ENCODE measurements around the gene MYL6. TPM values are rescaled to one million over a fixed set of nuclear protein-coding genes. Genes with fewer than 3 reads are reported as not detected.
A peak's percentile ranks its signal among the peaks of the same experiment; 100 is the strongest.
"Not testable (repeated sequence)": the region's sequence is repeated elsewhere in the genome, so short reads cannot be mapped to it uniquely, and the experiment has no call there.

The MYL6 gene
- total RNA-seq = 1,051 and 1,067 TPM in 2 replicates

- H3K36me3 Mint-ChIP-seq (ENCODE audit: low read depth) = peaks cover 68% of the 10 kb centered on the region
- H3K27me3 Mint-ChIP-seq (ENCODE audit: low read depth) = no peaks in the 10 kb centered on the region
- peak within 1 kb of the TSS; percentile 91 for H3K27ac Mint-ChIP-seq
- DNase-seq (ENCODE audit: low spot score) = peak; percentile 92
- intact Hi-C loops (cut with micrococcal nuclease) = loop anchor here (1.0 to 5.0 kb wide), 4 partner anchors 31 to 954 kb away; partner anchors contain the start of genes SMARCC2, STAT6 and ZC3H10
- H3K4me1 Mint-ChIP-seq (ENCODE audit: low read depth) = peaks cover 54% of the 10 kb centered on the region
- H3K4me3 Mint-ChIP-seq (ENCODE audit: low read depth) = peak within 1 kb of the TSS; percentile 97
- no peaks in the 10 kb centered on the region for H3K9me3 Mint-ChIP-seq
These were observed at the start of gene MYL6 for GRCh38 chr12:56158029-56158925. MYL6 (plus strand) TSS chr12:56158359; CDS start chr12:56158402, 43 bp downstream.

- Mint-ChIP-seq H3K27ac (no peak overlapping the region), H3K4me1 (ENCODE audit: low read depth) (peaks cover 28% of the 10 kb centered on the region), H3K4me3 (ENCODE audit: low read depth) (no peak overlapping the region), H3K9me3 (no peaks in the 10 kb centered on the region), H3K27me3 (ENCODE audit: low read depth) (no peaks in the 10 kb centered on the region), H3K36me3 (ENCODE audit: low read depth) (peaks cover 88% of the 10 kb centered on the region)
- intact Hi-C loops (cut with micrococcal nuclease) = no loop called here
- no peak for DNase-seq (ENCODE audit: low spot score)
These were observed 47.6 kb upstream of the MYL6 start for GRCh38 chr12:56110571-56110970.

GRCh38 chr12:56114084-56114483, 44.1 kb upstream of the MYL6 start:
- Mint-ChIP-seq H3K9me3 (no peaks in the 10 kb centered on the region), H3K27me3 (ENCODE audit: low read depth) (no peaks in the 10 kb centered on the region), H3K36me3 (ENCODE audit: low read depth) (peaks cover 69% of the 10 kb centered on the region), H3K4me3 (ENCODE audit: low read depth) (no peak overlapping the region), H3K4me1 (ENCODE audit: low read depth) (peaks cover 16% of the 10 kb centered on the region), H3K27ac (peak overlapping the region; percentile 11)
- intact Hi-C loops (cut with micrococcal nuclease) = no loop called here
- DNase-seq (ENCODE audit: low spot score) = no peak

GRCh38 chr12:56115329-56115728, 42.8 kb upstream of the MYL6 start:
- H3K27me3 Mint-ChIP-seq (ENCODE audit: low read depth) = no peaks in the 10 kb centered on the region
- peak overlapping the region; percentile 99 for H3K4me3 Mint-ChIP-seq (ENCODE audit: low read depth)
- intact Hi-C loops (cut with micrococcal nuclease) = loop anchor here (5.0 kb wide), 5 partner anchors 118 to 517 kb away; partner anchors contain the start of genes ANKRD52, BAZ2A, CNPY2 and SUOX
- DNase-seq (ENCODE audit: low spot score) = no peak
- peaks cover 27% of the 10 kb centered on the region for H3K4me1 Mint-ChIP-seq (ENCODE audit: low read depth)
- peaks cover 57% of the 10 kb centered on the region for H3K36me3 Mint-ChIP-seq (ENCODE audit: low read depth)
- H3K9me3 Mint-ChIP-seq = no peaks in the 10 kb centered on the region
- peak overlapping the region; percentile 99 for H3K27ac Mint-ChIP-seq

- Mint-ChIP-seq H3K27me3 (ENCODE audit: low read depth) (no peaks in the 10 kb centered on the region), H3K36me3 (ENCODE audit: low read depth) (peaks cover 57% of the 10 kb centered on the region), H3K27ac (peak within 1 kb of the TSS; percentile 99), H3K4me1 (ENCODE audit: low read depth) (peaks cover 27% of the 10 kb centered on the region), H3K4me3 (ENCODE audit: low read depth) (peak within 1 kb of the TSS; percentile 99), H3K9me3 (no peaks in the 10 kb centered on the region)
- intact Hi-C loops (cut with micrococcal nuclease) = loop anchor here (1.0 to 5.0 kb wide), 7 partner anchors 12 to 516 kb away; partner anchors contain the start of genes ANKRD52, BAZ2A, CNPY2 and PA2G4
- DNase-seq (ENCODE audit: low spot score) = peak; percentile 91
These were observed 41.7 kb upstream of the MYL6 start, which contains the start of gene RPL41 for GRCh38 chr12:56116267-56117081. RPL41 (plus strand) TSS chr12:56116633.

GRCh38 chr12:56117082-56117706, 41.0 kb upstream of the MYL6 start:
- not testable (repeated sequence) for H3K27me3 Mint-ChIP-seq (ENCODE audit: low read depth); H3K9me3 Mint-ChIP-seq; DNase-seq (ENCODE audit: low spot score)
- Mint-ChIP-seq H3K4me1 (ENCODE audit: low read depth) (peaks cover 27% of the 10 kb centered on the region), H3K4me3 (ENCODE audit: low read depth) (peak overlapping the region; percentile 99), H3K36me3 (ENCODE audit: low read depth) (peaks cover 61% of the 10 kb centered on the region), H3K27ac (peak overlapping the region; percentile 99)
- intact Hi-C loops (cut with micrococcal nuclease) = loop anchor here (2.0 to 5.0 kb wide), 6 partner anchors 76 to 515 kb away; partner anchors contain the start of genes ANKRD52, BAZ2A, CNPY2 and RPS26

GRCh38 chr12:56117778-56118687, 40.1 kb upstream of the MYL6 start, which contains the start of gene ZC3H10:
ZC3H10 (plus strand) TSS chr12:56118266; CDS start chr12:56120563, 2,297 bp downstream.
- H3K27ac Mint-ChIP-seq = peak within 1 kb of the TSS; percentile 99
- intact Hi-C loops (cut with micrococcal nuclease) = loop anchor here (1.0 to 5.0 kb wide), 13 partner anchors 8 to 514 kb away; partner anchors contain the start of genes ANKRD52, BAZ2A, CNPY2 and MYL6
- no peaks in the 10 kb centered on the region for H3K9me3 Mint-ChIP-seq
- peaks cover 58% of the 10 kb centered on the region for H3K36me3 Mint-ChIP-seq (ENCODE audit: low read depth)
- H3K4me1 Mint-ChIP-seq (ENCODE audit: low read depth) = peaks cover 27% of the 10 kb centered on the region
- H3K4me3 Mint-ChIP-seq (ENCODE audit: low read depth) = peak within 1 kb of the TSS; percentile 99
- no peaks in the 10 kb centered on the region for H3K27me3 Mint-ChIP-seq (ENCODE audit: low read depth)
- DNase-seq (ENCODE audit: low spot score) = peak; percentile 98

GRCh38 chr12:56118688-56119357, 39.3 kb upstream of the MYL6 start:
- no peak for DNase-seq (ENCODE audit: low spot score)
- Mint-ChIP-seq H3K27ac (peak overlapping the region; percentile 99), H3K4me1 (ENCODE audit: low read depth) (peaks cover 26% of the 10 kb centered on the region), H3K27me3 (ENCODE audit: low read depth) (no peaks in the 10 kb centered on the region), H3K9me3 (no peaks in the 10 kb centered on the region), H3K4me3 (ENCODE audit: low read depth) (peak overlapping the region; percentile 99), H3K36me3 (ENCODE audit: low read depth) (peaks cover 53% of the 10 kb centered on the region)
- intact Hi-C loops (cut with micrococcal nuclease) = loop anchor here (1.0 to 5.0 kb wide), 13 partner anchors 7 to 513 kb away; partner anchors contain the start of genes ANKRD52, BAZ2A, CNPY2 and MYL6

GRCh38 chr12:56119361-56119796, 38.8 kb upstream of the MYL6 start:
- DNase-seq (ENCODE audit: low spot score) = peak; percentile 50
- Mint-ChIP-seq H3K36me3 (ENCODE audit: low read depth) (peaks cover 52% of the 10 kb centered on the region), H3K4me1 (ENCODE audit: low read depth) (peaks cover 28% of the 10 kb centered on the region), H3K27ac (peak overlapping the region; percentile 99), H3K4me3 (ENCODE audit: low read depth) (peak overlapping the region; percentile 99), H3K27me3 (ENCODE audit: low read depth) (no peaks in the 10 kb centered on the region), H3K9me3 (no peaks in the 10 kb centered on the region)
- intact Hi-C loops (cut with micrococcal nuclease) = loop anchor here (1.0 to 5.0 kb wide), 9 partner anchors 39 to 513 kb away; partner anchors contain the start of genes ANKRD52, BAZ2A, CNPY2 and MYL6

GRCh38 chr12:56120158-56120846, 37.9 kb upstream of the MYL6 start:
- Mint-ChIP-seq H3K4me3 (ENCODE audit: low read depth) (no peak overlapping the region), H3K27me3 (ENCODE audit: low read depth) (no peaks in the 10 kb centered on the region), H3K9me3 (no peaks in the 10 kb centered on the region), H3K36me3 (ENCODE audit: low read depth) (peaks cover 51% of the 10 kb centered on the region), H3K4me1 (ENCODE audit: low read depth) (peaks cover 28% of the 10 kb centered on the region), H3K27ac (no peak overlapping the region)
- DNase-seq (ENCODE audit: low spot score) = no peak
- intact Hi-C loops (cut with micrococcal nuclease) = no loop called here

Data from activated T-helper 2 cell treated with anti-CD3 and anti-CD28 coated beads, Interferon-gamma antibody, Interleukin-2, Interleukin-4, amounts not matched to agents 10 μg/mL and 5 μg/mL and 100 μg/mL, durations not matched to agents 14 hours and 24 hours and 36 hours (primary cell).